AG08395 (cell line): ENCODE data around the gene PPM1L.
A peak's percentile ranks its signal among the peaks of the same experiment; 100 is the strongest.
"Not testable (repeated sequence)": the region's sequence is repeated elsewhere in the genome, so short reads cannot be mapped to it uniquely, and the experiment has no call there.

Experiments used
- DNase-seq: peaks from one replicate; pipeline ENCODE4 v3.0.0; 2012; ENCODE audit warnings: mixed read lengths, low spot score

Gene PPM1L

DNA sequence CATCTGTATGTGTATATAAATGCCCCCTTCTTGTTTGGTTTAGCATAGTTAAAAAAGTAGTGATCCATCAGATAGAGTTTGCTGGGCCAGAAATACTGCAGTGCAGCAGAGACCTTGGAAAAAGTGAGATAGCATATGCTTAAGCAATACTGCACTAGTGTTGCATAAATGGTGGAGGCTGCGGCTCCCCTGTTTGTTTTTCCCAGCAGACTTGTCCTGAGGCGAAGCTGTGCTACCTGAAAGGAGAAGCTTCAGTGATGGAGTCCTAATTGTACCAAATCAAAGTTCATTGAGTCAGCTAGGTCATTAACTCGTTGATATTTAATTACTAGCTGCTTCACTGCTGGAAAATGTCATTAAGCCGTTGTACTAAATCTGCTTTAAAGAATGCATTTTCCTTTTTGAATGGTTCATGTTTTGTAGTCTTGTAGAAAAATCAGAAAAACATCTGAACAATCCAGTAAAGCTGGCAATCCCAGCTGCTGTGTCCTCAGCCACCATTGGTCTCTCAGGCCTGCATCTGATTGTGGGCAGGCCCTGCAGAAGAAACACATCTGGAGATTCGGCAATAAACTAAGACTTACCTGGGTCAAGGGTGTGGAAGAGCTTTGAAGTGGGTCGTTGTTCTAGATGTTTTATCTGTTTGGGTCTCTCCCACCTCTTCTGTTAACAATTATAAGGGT is 179.5 kb downstream of the PPM1L start:
- no peak for DNase-seq

DNA sequence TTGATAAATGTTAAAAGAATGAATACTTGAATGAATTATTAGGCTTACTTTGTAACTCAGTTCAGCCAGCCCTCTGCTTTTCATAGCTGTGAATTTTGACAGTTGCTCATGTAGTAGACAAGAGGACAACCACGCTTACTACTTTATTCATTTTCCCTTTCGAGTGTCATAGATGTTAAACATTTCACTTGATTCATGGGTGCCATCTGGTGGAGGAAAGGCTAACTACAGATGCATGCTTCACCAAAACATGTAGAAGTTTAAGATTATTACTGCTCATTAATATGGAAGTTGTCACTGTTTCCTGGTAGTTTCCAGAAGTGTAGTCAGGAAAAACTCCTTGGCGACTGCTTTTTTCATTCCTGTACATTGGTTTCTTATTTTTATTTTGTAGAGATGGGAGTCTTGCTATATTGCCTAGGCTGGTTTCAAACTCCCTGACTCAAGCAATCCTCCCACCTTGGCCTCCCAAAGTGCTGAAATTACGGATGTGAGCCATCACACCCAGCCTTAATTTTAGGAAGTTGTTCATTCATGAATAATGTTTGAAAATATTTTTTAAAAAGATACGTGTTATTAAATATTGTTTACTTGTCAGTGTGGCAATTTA is 186.0 kb downstream of the PPM1L start:
- peak; percentile 61 for DNase-seq

DNA sequence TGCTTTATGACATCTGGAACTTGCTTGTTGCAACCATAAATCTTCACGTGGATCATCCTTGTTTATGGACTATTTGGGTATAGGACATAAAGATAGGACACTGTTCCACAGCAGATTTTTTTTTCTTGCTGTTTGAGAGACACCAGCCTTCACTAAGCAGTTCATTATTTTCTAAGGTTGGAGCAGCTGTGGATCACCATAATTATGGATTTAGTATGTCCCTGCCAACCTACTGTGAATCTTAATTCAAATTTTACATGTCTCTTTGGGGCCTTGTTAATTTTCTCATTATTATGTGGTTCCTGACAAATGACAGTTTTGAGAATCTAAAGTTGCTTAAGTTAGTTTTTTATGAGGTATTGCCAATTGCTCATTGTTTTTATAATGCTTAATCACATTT is 188.0 kb downstream of the PPM1L start:
- no peak for DNase-seq

DNA sequence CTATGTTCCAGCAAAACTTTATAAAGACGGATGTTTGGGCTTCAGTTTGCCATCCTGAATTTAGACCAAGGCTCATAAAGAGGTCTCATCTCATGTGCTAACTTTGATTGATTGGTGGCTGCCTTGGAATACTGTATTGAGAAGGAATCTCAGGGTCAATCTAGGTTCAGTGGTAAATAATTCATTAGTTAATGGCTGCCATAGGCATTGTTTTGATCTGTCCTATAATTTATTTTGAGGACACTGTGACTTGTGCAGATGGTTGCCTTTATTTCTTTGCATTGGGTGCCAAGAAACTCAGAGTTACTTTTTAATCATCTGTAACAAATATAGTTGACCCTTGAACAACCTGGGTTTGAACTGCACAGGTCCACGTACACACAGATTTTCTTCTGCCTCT is 189.3 kb downstream of the PPM1L start:
- DNase-seq = no peak

DNA sequence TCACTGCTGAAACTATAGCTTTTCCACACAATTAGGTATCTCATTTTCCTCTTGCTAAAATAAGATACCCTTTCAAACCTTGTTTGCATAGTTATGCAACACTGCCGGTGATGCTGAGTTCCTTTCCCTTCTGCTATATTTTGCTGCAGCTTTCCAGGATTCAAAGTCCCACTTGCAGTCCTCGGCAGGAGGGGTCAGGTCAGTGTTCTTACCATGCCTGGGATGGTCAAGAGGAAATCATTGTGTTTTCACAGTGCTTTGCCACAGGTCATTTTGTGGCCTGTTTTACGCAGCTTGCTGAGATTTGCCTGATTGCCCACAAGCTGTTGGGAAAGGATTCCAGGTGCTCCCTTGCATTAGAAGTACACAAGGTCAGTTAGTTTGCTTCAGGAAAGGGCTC is 192.2 kb downstream of the PPM1L start:
- DNase-seq = no peak

DNA sequence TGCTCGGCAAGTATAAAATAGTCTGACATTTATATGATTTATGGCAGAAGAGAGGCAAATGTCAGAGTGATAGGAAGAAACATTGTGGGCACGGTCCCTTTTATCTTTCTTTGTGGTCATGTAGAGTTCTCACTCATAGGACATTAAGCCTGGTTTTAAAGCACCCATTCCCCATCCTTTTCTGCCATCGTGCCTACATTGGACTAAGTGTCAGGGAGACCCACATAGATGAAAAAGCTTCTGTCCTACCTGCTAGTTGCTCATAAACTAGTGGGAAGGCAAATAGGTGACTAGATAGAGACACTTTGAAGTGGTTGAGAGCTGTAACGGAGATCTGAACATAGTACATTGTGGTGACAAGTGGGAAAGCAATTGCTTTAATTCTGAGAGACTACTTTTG is 193.4 kb downstream of the PPM1L start:
- no peak for DNase-seq

DNA sequence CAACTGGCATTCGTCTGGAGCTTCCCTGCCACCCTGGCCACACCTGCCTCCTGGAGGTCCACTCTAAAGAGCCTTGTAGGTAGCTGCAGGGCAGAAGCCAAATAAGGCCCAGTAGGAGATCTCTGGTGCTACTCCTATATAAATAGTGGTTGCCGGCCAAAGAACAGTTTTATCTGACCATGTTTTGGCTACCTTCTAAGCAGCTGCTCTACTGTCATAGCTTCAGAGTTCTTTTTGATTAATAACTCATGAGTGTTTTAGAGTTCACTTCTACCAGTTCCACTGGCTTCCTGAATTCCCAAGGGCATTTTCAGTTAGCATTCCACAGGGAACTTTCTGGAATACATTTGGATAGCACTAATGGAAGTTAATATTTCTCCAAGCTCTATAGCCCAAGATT is 194.5 kb downstream of the PPM1L start:
- no peak for DNase-seq

DNA sequence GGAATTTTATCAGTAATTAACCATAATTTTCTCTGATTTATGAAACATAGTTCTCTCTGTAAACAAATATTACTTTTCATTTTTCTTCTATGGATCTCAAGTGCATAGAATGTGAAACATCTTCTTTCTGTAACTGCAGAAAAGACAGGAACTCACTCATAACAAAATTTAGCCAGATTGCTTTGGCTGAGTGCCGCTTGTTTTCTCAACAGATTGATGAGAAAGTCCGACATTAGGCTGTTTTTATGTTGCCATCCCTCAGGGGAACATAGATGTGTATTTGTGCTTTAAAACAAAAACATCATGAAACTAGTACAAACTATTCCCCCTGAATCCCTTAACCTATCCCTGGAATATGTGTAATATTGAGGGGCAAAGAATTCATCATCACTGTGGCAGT is 194.9 kb downstream of the PPM1L start:
- DNase-seq = no peak

DNA sequence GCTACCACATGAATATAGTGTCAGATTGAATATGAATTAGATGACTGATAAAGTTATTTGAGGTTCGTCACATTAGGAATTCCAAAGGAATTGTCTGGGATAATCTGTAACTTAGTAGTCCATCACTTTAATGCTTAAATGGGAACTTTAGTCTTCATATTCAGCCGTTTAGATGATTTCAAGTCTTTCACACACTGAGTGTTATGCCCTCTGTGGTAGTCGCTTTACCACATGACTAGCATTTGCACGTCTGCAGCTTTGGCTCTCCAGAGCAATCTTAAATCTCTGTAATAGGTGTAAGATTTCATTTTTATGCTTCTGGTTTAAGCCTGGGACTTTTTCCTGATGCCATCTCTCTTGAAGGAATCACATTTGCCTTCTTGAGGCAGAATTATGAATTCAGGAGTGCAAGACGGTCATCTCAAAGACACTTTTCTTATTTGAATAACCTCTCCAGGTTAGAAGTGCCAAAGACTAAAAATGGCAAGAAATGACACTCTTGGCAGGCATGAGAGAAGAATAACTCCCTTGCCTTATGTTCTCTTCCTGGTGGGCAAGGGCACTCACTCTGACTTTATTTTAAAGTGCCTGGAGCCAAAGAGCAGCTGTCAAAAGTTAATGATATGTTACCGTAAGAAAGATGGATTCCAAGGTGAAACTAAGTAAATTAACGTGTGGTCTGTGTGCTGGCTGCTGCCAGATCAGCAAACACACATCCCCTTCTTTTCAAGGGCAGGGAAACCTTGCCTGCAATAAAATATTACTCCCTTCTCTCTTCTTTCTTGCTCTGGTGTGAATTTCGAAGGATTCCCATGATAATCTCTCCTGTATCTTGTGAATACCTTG is 195.8 kb downstream of the PPM1L start:
- no peak for DNase-seq

DNA sequence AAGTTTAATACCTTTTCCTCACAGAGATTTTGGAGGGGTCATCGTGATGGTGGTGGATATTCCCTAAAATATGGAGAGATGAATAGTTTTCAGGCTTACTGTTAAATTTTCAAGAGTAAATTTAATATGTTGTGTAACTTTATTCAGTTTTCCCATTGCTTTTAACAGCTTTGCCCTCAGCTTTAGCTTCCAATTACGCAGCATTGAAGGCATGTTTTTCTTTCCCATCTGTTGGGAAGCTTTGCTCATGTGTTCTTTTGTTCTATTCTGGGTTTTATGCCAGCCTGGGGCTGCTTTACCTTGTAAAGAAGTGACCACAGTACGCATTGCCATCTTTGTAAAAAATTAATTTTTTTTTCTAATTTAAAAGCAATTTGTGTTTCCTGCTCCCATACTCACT is 197.7 kb downstream of the PPM1L start:
- DNase-seq = no peak

DNA sequence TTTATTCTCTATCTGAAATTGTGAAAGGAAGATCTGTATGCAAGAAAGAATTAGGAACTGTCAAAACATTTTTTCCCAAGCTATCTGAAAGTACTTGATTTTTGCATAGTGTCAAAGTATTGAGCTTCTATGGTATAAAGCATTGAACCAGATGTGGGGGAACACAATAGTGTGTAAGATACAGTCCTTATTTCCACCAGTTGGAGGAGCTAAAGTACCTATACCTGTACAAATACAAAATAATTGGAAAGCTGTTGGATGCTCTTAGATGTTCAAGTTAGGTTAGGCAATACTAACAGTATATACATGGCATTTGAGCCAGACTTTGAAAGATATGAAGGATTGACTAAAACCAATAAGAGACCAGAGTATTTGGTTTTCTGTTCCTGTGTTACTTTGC is 200.8 kb downstream of the PPM1L start:
- DNase-seq = peak; percentile 11

DNA sequence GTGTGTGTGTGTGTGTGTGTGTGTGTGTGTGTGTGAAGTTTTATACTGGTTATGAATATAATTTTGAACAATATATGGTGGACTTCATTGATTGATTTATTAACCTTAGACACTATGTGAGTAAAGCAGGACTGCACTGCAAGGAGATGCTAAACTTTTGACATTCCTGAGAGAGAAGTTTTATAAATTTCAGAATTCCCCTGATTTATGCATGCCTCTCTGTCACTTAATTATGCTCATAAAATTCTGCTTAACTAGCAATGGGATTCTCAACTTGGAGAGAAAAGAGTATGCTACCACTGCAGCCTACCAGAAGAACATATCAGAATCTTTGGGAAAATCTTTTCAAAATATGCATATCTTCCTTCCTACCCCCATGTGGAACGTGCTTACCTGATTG is 204.5 kb downstream of the PPM1L start:
- no peak for DNase-seq

DNA sequence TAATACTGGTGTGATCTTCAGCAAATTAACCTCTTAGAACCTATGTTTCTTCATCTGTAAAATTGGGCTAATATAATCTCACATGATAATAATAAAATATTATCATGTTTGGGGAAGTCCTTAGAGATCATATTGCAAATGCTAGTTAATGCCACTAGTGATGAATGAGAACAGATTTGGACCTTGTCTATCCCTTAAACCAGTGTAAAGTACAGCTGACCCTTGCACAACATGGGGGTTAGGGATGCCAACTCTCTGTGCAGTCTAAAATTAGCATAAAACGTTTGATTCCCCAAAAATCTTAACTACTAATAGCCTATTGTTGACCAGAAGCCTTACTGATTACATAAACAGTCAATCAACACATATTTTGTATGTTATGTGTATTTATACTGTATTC is 207.9 kb downstream of the PPM1L start:
- no peak for DNase-seq

DNA sequence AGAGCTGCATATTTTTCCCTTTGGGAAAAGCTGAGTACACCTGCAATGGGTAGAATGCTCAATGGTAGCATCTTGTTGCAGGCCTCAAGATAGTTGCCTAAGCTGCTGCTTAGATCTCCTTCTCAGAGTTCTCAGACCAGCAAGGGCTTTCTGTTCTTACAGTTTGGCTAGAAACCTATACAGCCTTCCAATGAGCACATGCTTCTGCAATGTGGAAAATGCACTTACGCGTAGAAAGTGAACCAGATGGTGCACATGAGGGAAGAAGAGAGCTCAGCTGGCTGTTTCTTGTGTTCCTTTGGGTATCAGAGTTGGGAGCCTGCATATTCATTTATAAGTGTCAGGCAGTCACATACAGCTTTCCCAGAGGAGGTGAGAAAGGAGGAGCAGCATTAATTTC is 212.7 kb downstream of the PPM1L start:
- no peak for DNase-seq

DNA sequence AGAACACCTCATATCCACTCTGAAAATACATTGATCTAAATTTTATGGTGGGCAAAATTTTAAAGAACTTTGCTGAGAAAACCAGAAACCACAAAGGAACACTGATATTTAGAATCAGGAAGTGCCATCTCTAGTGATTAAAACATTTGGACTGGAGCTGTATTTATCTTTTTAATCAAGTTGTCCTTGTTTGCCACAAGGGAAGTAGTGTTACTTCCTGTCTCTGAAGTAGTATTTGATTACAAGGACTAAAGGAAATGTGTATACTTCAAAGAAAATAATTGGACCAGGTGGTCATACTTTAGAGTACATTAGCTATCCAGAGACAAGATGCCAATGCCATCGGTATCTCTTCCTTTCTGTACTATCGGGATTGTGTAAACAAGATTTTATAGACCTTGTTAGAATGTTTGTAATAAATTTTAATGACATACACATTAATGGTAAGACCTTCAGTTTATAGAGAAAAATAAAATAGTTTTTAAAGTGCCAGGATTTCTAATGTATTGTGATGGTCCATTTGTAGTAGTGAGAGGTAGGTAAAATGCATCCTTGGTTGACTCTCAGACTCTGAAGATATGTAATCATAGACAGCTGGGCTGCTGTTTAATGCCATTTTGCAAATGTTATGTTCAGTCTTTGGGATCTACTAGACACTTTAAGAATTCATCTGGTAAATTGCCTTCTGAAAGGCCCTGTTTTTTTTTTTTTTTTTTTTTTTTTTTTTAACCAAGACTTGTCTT is 217.2 kb downstream of the PPM1L start:
- no peak for DNase-seq

DNA sequence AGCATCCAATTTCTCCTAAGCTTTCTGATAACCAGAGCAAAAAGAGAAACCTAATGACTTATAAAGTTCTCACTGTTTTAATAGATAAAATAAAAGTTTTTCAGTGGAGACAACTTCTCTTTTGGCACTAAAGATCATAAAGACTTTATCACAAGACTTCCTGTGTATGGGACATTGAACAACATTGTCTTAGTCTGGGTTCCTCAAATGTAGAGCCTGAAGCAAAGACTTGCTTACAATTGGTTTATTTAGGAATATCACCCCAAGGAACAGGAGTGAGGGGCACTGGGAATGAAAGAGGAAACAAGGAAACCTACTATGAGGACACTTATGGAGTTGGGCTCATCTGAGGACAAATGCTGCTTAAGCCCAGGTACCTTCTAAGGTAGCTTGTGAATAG is 221.7 kb downstream of the PPM1L start:
- DNase-seq = no peak

DNA sequence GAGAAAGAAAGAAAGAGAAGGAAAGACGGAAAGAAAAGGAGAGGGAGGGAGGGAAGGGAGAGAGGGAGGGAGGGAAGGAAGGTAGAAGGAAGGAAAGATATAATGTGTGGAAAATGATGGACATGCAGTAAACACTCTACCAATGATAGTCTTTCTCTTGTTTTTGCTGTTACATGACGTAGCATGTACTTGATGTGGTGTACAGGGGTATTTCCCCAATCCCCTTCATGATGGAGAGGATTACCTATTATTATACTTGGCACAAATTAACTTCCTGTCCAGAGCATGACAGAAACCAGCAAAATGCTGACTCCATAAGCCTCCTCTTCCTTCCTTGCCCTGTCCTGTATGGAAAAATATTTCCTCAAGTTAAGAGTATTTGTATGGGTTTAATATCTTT is 224.7 kb downstream of the PPM1L start:
- DNase-seq = no peak

DNA sequence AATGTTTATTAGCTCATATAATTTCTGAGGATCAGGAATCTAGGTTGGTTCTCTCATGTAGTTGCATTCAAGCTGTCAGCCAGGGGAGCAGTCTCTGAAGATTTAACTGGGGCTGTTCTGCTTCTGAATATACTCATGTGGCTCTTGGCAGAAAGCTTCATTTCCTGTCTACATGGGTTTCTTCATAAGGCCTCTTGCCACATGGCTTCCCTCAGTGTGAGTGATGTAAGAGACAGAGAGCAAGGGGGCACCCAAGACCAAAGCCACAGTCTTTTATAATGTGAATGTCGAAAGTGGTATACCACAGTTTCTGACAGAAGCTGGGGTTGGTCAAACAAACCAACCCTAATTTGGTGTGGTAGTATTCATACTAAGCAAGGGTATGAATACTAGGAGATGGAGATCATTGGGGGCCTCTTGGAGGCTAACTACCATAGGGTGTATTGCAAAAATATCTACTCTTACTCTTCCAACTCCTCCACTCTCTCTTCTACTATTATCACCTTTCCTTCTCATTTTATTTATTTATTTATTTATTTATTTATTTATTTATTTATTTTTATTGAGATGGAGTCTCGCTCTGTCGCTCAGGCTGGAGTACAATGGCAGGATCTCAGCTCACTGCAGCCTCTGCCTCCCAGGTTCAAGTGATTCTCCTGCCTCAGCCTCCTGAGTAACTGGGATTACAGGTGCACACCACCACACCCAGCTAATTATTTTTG is 225.3 kb downstream of the PPM1L start:
- no peak for DNase-seq

DNA sequence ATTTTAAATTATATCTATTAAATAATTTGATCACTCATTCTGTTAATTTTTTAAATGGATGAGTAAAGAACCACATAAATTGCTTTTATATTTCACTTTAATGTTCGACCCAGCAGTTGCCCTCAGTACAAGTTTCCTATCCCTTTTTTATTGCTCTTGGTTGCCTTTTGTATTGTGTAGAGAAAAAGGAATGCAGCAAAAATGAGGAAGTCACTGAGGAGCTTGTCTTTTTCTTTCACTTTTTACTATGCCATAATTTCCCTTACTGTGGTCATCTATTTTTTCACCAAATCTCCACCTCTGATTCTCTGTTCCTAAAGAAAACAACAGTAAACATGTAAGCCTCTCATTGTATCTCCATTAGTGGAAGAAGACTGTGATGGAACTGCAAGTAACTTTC is 226.5 kb downstream of the PPM1L start:
- no peak for DNase-seq

DNA sequence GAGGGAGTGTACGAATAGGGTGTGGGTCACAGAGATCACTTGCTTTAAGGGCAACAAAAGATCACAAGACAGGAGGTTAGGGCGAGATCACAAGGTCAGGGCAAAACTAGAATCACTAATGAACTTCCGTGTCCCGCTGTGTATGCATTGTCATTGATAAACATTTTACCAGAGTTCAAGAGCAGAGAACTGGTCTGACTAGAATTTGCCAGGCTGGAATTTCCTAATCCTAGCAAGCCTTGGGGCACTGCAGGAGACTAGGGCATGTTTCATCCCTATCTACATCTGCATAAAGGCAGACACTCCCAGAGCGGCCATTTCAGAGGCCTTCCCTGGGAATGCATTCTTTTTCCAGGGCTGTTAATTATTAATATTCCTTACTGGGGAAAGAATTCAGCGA is 227.9 kb downstream of the PPM1L start:
- DNase-seq = not testable (repeated sequence)

DNA sequence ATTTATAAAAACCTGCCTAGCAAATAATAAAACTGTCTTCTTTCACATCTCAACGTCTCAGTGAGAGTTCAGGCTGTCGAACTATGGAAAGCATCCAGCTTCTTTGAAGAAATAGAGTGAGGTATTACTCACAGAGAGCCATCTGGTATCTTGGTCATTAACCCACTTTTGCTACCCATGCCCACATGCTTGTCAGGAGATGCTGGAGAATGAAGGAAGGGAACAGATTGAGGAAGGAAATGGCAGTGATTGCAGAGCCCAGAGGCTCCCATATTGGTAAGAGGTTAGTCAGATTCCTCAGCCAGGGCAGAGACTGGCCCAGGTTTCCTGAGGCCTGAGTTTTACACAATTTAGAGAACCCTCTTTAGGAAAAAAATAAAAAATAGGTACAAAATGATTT is 230.0 kb downstream of the PPM1L start:
- DNase-seq = no peak
